GM19468 (cell line): Measurements from ENCODE around the gene VWA2.
"Not testable (repeated sequence)": the region's sequence is repeated elsewhere in the genome, so short reads cannot be mapped to it uniquely, and the experiment has no call there.

Source experiments
- ATAC-seq: cut with Tn5 transposase; IDR thresholded peaks from one replicate; pipeline ENCODE4 v1.9.1; 2021; ENCODE audit warnings: mild to moderate bottlenecking, moderate library complexity, moderate number of reproducible peaks; ENCODE audit not compliant: unreplicated experiment; ENCODE audit errors: extremely low read depth

Gene VWA2

GRCh38 chr10:114311496-114312209, 72.6 kb downstream of the VWA2 start:
- ATAC-seq, result no peak

GRCh38 chr10:114313139-114313538, 74.1 kb downstream of the VWA2 start:
- no peak for ATAC-seq

DNA sequence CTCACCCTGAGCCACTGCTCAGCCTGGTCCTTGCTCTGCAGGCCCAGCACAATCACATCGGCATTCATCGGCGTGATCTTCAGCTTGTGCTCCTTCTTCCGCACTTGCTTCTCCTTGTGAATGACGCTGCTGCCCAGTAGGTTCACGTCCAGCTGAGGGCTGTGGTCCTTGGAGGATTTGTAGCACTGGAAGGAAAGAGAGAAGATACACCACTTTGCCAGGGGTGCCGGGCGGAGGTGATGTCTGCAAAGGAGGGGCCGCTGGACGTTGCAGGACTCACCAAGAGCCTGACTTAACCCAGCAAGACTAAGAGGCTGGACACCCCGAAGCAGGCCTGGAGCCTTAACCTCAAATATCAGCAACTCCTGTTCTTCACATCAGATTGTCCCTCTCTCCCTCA, 74.8 kb downstream of the VWA2 start:
- ATAC-seq, result no peak

DNA sequence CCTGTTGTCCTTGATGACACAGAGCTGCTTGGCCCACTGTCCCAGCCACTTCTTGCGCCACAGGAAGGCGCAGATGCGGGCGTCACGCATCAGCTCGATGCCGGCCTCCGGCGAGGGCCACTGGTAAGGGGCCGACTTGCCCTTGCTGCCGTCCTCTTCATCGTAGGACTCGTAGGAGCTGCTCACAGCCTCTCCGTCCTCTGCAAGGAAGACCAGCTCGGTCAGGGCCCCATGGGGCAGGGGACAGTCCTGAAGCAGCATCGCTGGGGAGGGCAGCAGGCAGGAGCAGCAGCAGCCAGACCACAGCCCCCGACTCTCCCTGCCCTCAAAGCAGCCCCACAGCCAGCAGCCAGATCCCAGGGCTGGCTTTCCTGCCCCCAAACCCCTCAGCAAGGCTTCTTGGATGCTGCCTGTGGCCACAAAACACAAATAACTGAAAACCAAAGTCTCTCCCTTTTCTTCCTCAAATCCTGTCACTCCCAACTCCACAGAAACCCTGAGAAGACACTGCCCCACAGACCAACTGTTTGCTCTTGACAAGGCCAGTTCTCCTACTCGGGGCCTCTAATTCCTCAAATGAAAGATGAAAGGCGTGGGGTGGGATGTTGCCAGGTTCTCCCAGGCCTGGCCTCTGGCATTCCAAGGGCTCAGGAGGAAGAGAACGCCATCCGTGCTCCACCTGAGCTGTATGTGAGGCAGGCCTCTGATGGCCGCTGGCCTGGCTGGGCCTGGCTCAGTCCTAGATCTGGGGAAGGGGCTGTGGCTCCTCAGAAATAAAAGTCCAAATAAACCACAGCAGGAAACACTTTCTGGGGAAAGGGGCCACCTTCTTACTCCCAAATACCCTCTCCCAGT, 76.7 kb downstream of the VWA2 start:
- ATAC-seq, result no peak

DNA sequence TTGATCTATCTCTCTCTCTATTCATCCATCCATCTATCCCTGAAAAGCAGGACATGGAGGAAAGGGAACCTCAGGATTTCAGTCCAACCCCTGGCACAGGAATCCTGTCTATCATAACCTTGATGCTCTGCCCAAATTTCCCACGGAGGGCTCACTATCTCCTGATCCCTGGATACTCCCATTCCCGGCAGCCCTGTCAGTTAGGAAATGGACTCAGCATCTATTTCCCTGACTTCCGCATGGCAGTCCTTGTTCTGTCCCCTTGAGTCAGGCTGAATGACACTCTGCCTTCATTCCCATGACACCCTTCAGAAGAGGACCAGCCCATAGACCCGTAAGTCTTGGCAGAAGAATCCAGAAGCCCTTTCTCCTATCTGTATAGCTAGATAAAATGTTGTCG, 77.7 kb downstream of the VWA2 start:
- ATAC-seq, result no peak

DNA sequence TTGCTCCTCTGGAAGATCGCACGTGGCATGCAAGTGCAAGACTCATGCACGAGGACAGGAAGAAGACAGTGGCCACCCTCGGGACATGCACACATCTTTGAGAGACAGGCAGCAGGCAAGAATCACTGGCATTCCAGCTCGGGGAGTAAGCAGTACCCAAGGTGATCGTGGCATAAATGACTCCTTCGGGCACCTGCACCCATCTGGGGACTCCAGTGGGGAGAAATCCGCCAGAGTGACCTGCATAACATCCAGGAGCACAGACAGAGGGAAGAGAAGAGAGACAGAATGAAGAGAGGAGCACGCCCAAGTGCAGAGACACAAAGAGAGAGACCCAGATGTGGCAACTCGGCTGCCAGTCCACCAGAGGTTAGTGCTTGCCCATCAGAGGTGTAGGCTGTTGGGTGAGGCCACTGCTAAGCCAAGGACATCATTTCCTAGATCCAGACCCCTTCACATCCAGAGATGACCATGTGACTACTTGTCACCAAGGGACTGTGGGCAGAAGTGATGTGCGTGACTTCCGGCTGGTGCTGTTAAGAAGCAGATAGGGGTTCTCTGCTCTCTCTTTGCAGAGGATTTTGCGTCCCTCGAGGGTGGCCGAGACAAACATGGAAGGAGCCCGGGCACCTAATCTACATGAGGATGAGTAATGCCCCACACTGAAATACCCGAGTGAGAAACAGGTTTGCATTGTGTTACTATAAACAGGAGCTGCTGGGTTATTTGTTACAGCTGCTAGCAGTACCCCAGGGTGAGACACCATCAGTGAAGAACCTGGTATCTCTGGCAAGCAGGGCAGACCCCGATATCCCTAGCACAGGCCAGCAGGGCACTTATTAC, 80.6 kb downstream of the VWA2 start:
- ATAC-seq, result no peak

DNA sequence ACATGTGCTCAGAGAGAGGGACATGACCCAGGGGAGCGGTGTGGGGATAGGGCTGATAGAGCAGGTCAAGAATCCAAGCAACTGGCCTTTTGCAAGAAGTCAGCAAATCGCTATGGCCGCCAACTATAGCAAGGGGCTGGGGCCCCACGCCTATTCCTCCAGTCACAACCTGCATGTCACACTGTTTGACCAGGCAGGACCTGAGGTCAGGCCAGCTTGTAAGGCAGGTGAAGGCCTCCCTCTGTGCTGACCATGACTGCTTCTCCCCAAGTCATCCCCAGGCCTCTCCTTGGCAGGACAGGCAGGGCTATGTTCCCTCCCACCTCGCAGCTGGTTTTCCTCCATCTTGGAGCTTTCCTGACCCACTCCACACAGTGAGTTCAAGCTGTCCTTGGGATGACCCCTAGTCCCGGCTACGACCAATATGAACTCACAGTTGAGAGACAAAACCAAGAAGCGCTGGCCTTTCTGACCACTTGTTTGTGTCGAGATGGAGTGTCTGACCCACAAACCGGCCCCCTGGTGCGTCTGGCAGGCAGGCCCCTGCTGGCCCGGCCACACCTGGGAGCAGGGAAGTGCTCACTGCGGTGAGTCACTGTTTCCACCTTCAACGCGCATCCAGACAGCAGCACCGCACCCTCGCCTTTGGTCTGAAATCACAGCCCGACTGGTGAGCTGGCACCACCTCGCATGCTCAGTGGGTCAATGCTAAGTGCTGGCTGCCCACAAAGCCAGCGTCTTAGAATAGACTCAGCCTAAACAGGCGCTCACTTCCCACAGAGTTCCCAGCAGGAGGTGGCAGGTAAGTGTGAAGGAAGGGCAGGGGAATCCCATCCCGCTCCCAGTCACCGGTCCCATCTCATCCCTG, 81.4 kb downstream of the VWA2 start:
- no peak for ATAC-seq

DNA sequence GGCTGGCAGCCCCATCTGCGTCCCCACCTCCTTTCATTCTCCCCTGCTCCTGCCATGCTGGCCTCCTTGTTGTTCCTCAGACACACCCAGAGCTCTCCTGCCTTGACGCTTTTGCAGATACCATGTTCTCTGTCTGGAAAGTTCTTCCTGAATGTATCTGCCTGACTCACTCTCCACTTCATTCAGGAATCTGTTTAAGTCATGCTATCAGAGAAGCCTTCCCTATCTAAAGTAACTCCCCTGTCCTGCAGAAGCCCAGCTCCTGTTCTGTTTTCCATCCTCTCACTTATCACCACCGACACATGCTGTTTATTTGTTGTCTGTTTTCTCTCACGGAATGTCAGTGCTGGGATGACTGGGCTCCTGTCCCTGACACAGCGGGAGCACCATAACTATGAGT, 83.3 kb downstream of the VWA2 start:
- no peak for ATAC-seq

DNA sequence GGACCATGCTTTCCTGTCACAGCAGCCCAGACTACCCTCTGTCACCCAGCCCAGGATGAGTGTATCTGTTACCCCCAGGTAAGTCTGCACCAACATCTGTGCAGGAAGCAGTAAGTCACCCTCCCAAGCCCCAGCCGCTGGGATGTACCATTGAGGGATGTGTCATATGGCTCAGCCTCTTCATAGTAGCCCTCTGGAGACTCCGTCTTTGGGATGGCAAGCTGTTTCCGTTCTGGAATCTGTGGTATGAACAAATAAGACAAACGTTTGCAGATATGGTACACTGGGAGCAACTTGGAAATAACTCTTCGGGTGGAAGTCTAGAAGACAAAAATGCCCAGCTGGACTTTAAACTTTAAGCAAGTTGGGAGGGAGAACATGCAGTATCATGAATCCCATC, 84.0 kb downstream of the VWA2 start:
- ATAC-seq, result no peak

DNA sequence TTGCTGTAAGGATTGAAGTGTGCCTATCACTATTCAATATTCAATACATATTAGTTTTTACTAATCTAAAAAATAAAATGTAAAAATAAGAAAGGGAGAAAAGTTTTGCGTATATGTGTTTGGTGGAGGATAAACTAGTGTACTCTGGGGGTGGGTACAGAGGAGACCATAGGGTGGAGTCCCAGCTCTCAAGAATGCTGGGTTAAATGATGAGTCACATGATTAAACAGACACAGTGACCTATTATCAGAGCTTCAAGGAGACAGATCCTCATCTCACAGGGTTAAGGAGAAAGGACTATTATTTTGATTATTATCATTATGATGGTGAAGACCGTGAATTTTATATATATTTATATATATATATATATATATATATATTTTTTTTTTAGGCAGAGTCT, 87.7 kb downstream of the VWA2 start:
- ATAC-seq, result no peak

- ATAC-seq, result no peak
Observed at GRCh38 chr10:114327537-114328440, 88.7 kb downstream of the VWA2 start.

- no peak for ATAC-seq
Observed at GRCh38 chr10:114328441-114328812, 89.4 kb downstream of the VWA2 start.

DNA sequence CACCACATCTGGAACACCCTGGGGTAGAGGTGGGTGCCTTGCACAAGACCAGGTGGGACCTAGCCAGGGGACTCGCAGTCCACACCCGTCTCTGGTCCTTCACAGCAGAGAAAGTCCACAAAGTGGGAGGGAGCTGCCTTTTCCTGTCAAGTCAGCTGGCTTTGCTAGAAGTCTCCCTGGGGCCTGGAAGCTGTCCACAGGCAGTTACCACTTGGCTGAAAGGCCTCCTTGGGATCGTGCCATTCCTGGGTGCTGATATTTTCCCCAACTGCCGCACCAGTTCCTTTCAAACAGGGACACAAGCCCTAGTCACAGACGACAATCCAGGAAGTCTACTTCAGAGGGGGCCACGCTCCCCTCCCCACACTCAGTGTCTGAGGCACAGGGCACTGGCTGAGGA, 89.8 kb downstream of the VWA2 start:
- ATAC-seq, result no peak

- no peak for ATAC-seq
Observed at GRCh38 chr10:114329634-114330365, 90.7 kb downstream of the VWA2 start.

GRCh38 chr10:114332301-114333192, 93.5 kb downstream of the VWA2 start:
- ATAC-seq, result no peak

GRCh38 chr10:114333441-114333840, 94.4 kb downstream of the VWA2 start:
- ATAC-seq, result not testable (repeated sequence)

DNA sequence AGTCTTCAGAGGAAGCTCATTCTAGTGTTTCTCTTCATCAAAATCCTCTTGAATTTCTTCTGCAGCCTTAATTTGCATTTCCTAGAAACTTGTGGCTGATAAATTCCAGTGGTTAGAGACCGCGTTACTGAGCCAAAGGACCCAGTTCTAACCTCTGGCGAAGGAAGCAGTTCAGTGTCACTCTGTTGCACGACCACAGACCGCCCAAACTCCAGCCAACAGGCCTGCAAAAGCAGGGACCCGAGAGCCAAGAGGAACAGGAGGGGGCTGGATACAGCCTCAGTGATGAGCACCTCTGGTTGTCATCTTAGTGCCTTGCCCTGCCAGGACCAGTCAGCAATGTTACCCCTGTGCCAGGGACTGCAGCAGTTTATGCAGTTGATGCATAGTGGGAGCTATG, 95.2 kb downstream of the VWA2 start:
- ATAC-seq, result no peak
